ENCODE results near the gene SLC35F6. TPM values are rescaled to one million over a fixed set of nuclear protein-coding genes. Genes with fewer than 3 reads are reported as not detected.
"Not testable (repeated sequence)": the region's sequence is repeated elsewhere in the genome, so short reads cannot be mapped to it uniquely, and the experiment has no call there.

The SLC35F6 gene
- polyA plus RNA-seq, 1 experiment, result 31.4 TPM

GRCh38 chr2:26811791-26812694, 48.0 kb downstream of the SLC35F6 start:
- Histone ChIP-seq H3K4me3 (ENCODE audit: low read depth, low read length) (no peak overlapping the region), H3K27ac (ENCODE audit: low read depth, low read length) (no peak overlapping the region), H3K9me3 (ENCODE audit: control insufficient read depth, insufficient read depth, low read length) (peaks cover 7% of the 10 kb centered on the region; the same call in 1 of the 2 replicates), H3K27me3 (ENCODE audit: control insufficient read depth, insufficient read depth, low read length) (peaks cover 10% of the 10 kb centered on the region)
- TF ChIP-seq CTCF (IDR thresholded peaks at IDR 0.05; ENCODE audit: low read depth, low read length), result no peak
- DNase-seq (ENCODE audit: low read depth, low spot score), result no peak
- ChIA-PET CTCF (interaction anchor here (2.4 kb wide), 1 partner anchor 35 kb away, joined by 8 read pairs; no protein-coding TSS in a partner anchor), POLR2A (no interaction called here)

- ChIA-PET POLR2A (no interaction called here), CTCF (interaction anchor here (2.4 kb wide), 1 partner anchor 34 kb away, joined by 8 read pairs; no protein-coding TSS in a partner anchor)
- H3K27ac ChIP-seq (ENCODE audit: low read depth, low read length), result no peak overlapping the region
Measured at GRCh38 chr2:26812731-26813130, 48.6 kb downstream of the SLC35F6 start.

GRCh38 chr2:26814072-26814765, 50.1 kb downstream of the SLC35F6 start:
- CTCF ChIA-PET, result interaction anchor here (2.4 kb wide), 1 partner anchor 32 kb away, joined by 8 read pairs; no protein-coding TSS in a partner anchor
- POLR2A ChIA-PET; DNase-seq (ENCODE audit: low read depth, low spot score); H3K27ac ChIP-seq (ENCODE audit: low read depth, low read length); H3K9me3 ChIP-seq (ENCODE audit: control insufficient read depth, insufficient read depth, low read length); H3K4me3 ChIP-seq (ENCODE audit: low read depth, low read length): not testable (repeated sequence)
- H3K27me3 ChIP-seq (ENCODE audit: control insufficient read depth, insufficient read depth, low read length), result peaks cover 17% of the 10 kb centered on the region

More at GRCh38 chr2:26812731-26813130, 48.6 kb downstream of the SLC35F6 start:
- no peak for DNase-seq (ENCODE audit: low read depth, low spot score)
- no peak overlapping the region for H3K4me3 ChIP-seq (ENCODE audit: low read depth, low read length)
- no peak for TF ChIP-seq CTCF (IDR thresholded peaks at IDR 0.05; ENCODE audit: low read depth, low read length)
- peaks cover 7% of the 10 kb centered on the region; the same call in 1 of the 2 replicates for H3K9me3 ChIP-seq (ENCODE audit: control insufficient read depth, insufficient read depth, low read length)
- H3K27me3 ChIP-seq (ENCODE audit: control insufficient read depth, insufficient read depth, low read length), result peaks cover 10% of the 10 kb centered on the region

- Histone ChIP-seq H3K27ac (ENCODE audit: low read depth, low read length) (no peak overlapping the region), H3K9me3 (ENCODE audit: control insufficient read depth, insufficient read depth, low read length) (peaks cover 7% of the 10 kb centered on the region; the same call in 1 of the 2 replicates), H3K4me3 (ENCODE audit: low read depth, low read length) (no peak overlapping the region), H3K27me3 (ENCODE audit: control insufficient read depth, insufficient read depth, low read length) (peaks cover 16% of the 10 kb centered on the region)
- POLR2A ChIA-PET, result no interaction called here
- DNase-seq (ENCODE audit: low read depth, low spot score), result no peak
- no peak for TF ChIP-seq CTCF (IDR thresholded peaks at IDR 0.05; ENCODE audit: low read depth, low read length)
- CTCF ChIA-PET, result interaction anchor here (1.3 kb wide), 1 partner anchor 10 kb away, joined by 10 read pairs; no protein-coding TSS in a partner anchor
Measured at GRCh38 chr2:26816893-26817292, 52.8 kb downstream of the SLC35F6 start.

GRCh38 chr2:26818255-26818654, 54.2 kb downstream of the SLC35F6 start:
- Histone ChIP-seq H3K9me3 (ENCODE audit: control insufficient read depth, insufficient read depth, low read length) (peaks cover 7% of the 10 kb centered on the region; the same call in 1 of the 2 replicates), H3K4me3 (ENCODE audit: low read depth, low read length) (no peak overlapping the region), H3K27ac (ENCODE audit: low read depth, low read length) (no peak overlapping the region), H3K27me3 (ENCODE audit: control insufficient read depth, insufficient read depth, low read length) (peaks cover 13% of the 10 kb centered on the region)
- CTCF ChIA-PET, result interaction anchor here (1.1 to 1.5 kb wide), 2 partner anchors 28 to 198 kb away, joined by 3 to 5 read pairs; no protein-coding TSS in a partner anchor
- TF ChIP-seq CTCF (IDR thresholded peaks at IDR 0.05; ENCODE audit: low read depth, low read length), result no peak
- POLR2A ChIA-PET, result no interaction called here
- DNase-seq (ENCODE audit: low read depth, low spot score), result no peak

All from AG04450 (cell line).